GM20000 (cell line): ENCODE measurements around the gene FGD6.
"Not testable (repeated sequence)": the region's sequence is repeated elsewhere in the genome, so short reads cannot be mapped to it uniquely, and the experiment has no call there.

Source experiments
- DNase-seq: peaks from one replicate; pipeline ENCODE4 v3.0.0; 2012; ENCODE audit warnings: low spot score
- CTCF ChIP-seq: IDR thresholded peaks from 2 replicates; pipeline ENCODE4 v1.5.1; 2012; ENCODE audit warnings: mild to moderate bottlenecking, control low read depth; ENCODE audit errors: extremely low read depth, missing control alignments

FGD6 gene

GRCh38 chr12:95197636-95198035, 19.6 kb downstream of the FGD6 start:
- DNase-seq = no peak
- no peak for TF ChIP-seq CTCF

GRCh38 chr12:95196875-95197569, 20.2 kb downstream of the FGD6 start:
- DNase-seq = not testable (repeated sequence)

GRCh38 chr12:95195122-95195521, 22.1 kb downstream of the FGD6 start:
- no peak for DNase-seq
- no peak for TF ChIP-seq CTCF

GRCh38 chr12:95193139-95193538, 24.1 kb downstream of the FGD6 start:
- no peak for DNase-seq
- no peak for TF ChIP-seq CTCF

GRCh38 chr12:95192271-95192670, 25.0 kb downstream of the FGD6 start:
- DNase-seq = no peak
- no peak for TF ChIP-seq CTCF

- TF ChIP-seq CTCF = no peak
- no peak for DNase-seq
Observed at GRCh38 chr12:95191060-95191696, 26.1 kb downstream of the FGD6 start.

- no peak for TF ChIP-seq CTCF
Observed at GRCh38 chr12:95187865-95188415, 29.3 kb downstream of the FGD6 start.

GRCh38 chr12:95185854-95186253, 31.4 kb downstream of the FGD6 start:
- TF ChIP-seq CTCF = no peak
- no peak for DNase-seq

More at GRCh38 chr12:95187865-95188415, 29.3 kb downstream of the FGD6 start:
- DNase-seq = no peak
